ENCODE results near the gene PRKAA1.

GRCh38 chr5:40847525-40847924 lies 49.4 kb upstream of the PRKAA1 start:
- TF ChIP-seq EZH2phosphoT487 (IDR thresholded peaks at IDR 0.05; ENCODE audit: low read length) (no peak), EZH2 (optimal IDR thresholded peaks at IDR 0.05; ENCODE audit: low read depth, low read length) (no peak)
- TF ChIP-seq, protein P1, sequence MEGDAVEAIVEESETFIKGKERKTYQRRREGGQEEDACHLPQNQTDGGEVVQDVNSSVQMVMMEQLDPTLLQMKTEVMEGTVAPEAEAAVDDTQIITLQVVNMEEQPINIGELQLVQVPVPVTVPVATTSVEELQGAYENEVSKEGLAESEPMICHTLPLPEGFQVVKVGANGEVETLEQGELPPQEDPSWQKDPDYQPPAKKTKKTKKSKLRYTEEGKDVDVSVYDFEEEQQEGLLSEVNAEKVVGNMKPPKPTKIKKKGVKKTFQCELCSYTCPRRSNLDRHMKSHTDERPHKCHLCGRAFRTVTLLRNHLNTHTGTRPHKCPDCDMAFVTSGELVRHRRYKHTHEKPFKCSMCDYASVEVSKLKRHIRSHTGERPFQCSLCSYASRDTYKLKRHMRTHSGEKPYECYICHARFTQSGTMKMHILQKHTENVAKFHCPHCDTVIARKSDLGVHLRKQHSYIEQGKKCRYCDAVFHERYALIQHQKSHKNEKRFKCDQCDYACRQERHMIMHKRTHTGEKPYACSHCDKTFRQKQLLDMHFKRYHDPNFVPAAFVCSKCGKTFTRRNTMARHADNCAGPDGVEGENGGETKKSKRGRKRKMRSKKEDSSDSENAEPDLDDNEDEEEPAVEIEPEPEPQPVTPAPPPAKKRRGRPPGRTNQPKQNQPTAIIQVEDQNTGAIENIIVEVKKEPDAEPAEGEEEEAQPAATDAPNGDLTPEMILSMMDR (IDR thresholded peaks at IDR 0.05; ENCODE audit: low read length), result no peak

Data from MM.1S (cell line).